Measurements from ENCODE around the gene GPM6B. TPM values are rescaled to one million over a fixed set of nuclear protein-coding genes. Genes with fewer than 3 reads are reported as not detected.

GPM6B gene
- total RNA-seq, 2 experiments from 2014 or later = not detected

- no TSS peak for BruUV-seq (replicated peaks)
- no peaks in the 10 kb centered on the region for H3K9me2 ChIP-seq (ENCODE audit: insufficient read depth, low read length)
- no peaks in the 10 kb centered on the region for H3K36me3 ChIP-seq (ENCODE audit: insufficient read depth, low read length)
- DNase-seq (ENCODE audit: low spot score) = no peak
- no peaks in the 10 kb centered on the region for H4K20me1 ChIP-seq (ENCODE audit: insufficient read depth, low read length)
- no peak overlapping the region for H3K27ac ChIP-seq (ENCODE audit: low read depth, low read length, poor library complexity, severe bottlenecking)
- ChIA-PET CTCF (ENCODE audit: unreplicated experiment) (no interaction called here), POLR2A (interaction anchor here (1.2 kb wide), 1 partner anchor 16 kb away, joined by 3 read pairs; no protein-coding TSS in a partner anchor)
- no peaks in the 10 kb centered on the region for H3K9me3 ChIP-seq (ENCODE audit: low read length)
- H3K4me2 ChIP-seq (ENCODE audit: low read length) = no peak overlapping the region
- no peaks in the 10 kb centered on the region for H3K79me2 ChIP-seq (ENCODE audit: insufficient read depth, low read depth, low read length)
- no peak overlapping the region for H2AFZ ChIP-seq (ENCODE audit: low read length)
- no peaks in the 10 kb centered on the region for H3K4me1 ChIP-seq (ENCODE audit: insufficient read depth, low read length, poor library complexity, severe bottlenecking)
- intact Hi-C loops (cut with micrococcal nuclease; ENCODE audit: unreplicated experiment) = no loop called here
- no peak overlapping the region for H3K4me3 ChIP-seq (ENCODE audit: low read depth, low read length, poor library complexity, severe bottlenecking)
- TF ChIP-seq EZH2phosphoT487 (IDR thresholded peaks at IDR 0.05; ENCODE audit: borderline replicate concordance, low read depth, low read length) (no peak), CTCF (conservative IDR thresholded peaks at IDR 0.05; ENCODE audit: low read length) (no peak)
These were observed 26.3 kb upstream of the GPM6B start for GRCh38 chrX:13843150-13843721.

- Histone ChIP-seq H4K20me1 (ENCODE audit: insufficient read depth, low read length) (no peaks in the 10 kb centered on the region), H3K4me1 (ENCODE audit: insufficient read depth, low read length, poor library complexity, severe bottlenecking) (no peaks in the 10 kb centered on the region), H3K4me2 (ENCODE audit: low read length) (no peak overlapping the region), H3K36me3 (ENCODE audit: insufficient read depth, low read length) (no peaks in the 10 kb centered on the region), H3K9me2 (ENCODE audit: insufficient read depth, low read length) (no peaks in the 10 kb centered on the region), H3K79me2 (ENCODE audit: insufficient read depth, low read depth, low read length) (no peaks in the 10 kb centered on the region), H3K9me3 (ENCODE audit: low read length) (no peaks in the 10 kb centered on the region), H2AFZ (ENCODE audit: low read length) (no peak overlapping the region), H3K4me3 (ENCODE audit: low read depth, low read length, poor library complexity, severe bottlenecking) (no peak overlapping the region), H3K27ac (ENCODE audit: low read depth, low read length, poor library complexity, severe bottlenecking) (no peak overlapping the region)
- intact Hi-C loops (cut with micrococcal nuclease; ENCODE audit: unreplicated experiment) = no loop called here
- ChIA-PET POLR2A (interaction anchor here (0.6 to 0.7 kb wide), 2 partner anchors 14 to 425 kb away, joined by 3 to 4 read pairs; no protein-coding TSS in a partner anchor), CTCF (ENCODE audit: unreplicated experiment) (no interaction called here)
- TF ChIP-seq CTCF (conservative IDR thresholded peaks at IDR 0.05; ENCODE audit: low read length) (no peak), EZH2phosphoT487 (IDR thresholded peaks at IDR 0.05; ENCODE audit: borderline replicate concordance, low read depth, low read length) (no peak)
- no TSS peak for BruUV-seq (replicated peaks)
- DNase-seq (ENCODE audit: low spot score) = no peak
These were observed 23.2 kb upstream of the GPM6B start for GRCh38 chrX:13840121-13840520.

- no peak overlapping the region for H3K27ac ChIP-seq (ENCODE audit: low read depth, low read length, poor library complexity, severe bottlenecking)
- TF ChIP-seq CTCF (conservative IDR thresholded peaks at IDR 0.05; ENCODE audit: low read length) = no peak
- no peak for TF ChIP-seq EZH2phosphoT487 (IDR thresholded peaks at IDR 0.05; ENCODE audit: borderline replicate concordance, low read depth, low read length)
- H3K4me2 ChIP-seq (ENCODE audit: low read length) = no peak overlapping the region
- ChIA-PET CTCF (ENCODE audit: unreplicated experiment) (no interaction called here), POLR2A (no interaction called here)
- no peaks in the 10 kb centered on the region for H3K4me1 ChIP-seq (ENCODE audit: insufficient read depth, low read length, poor library complexity, severe bottlenecking)
- no peaks in the 10 kb centered on the region for H4K20me1 ChIP-seq (ENCODE audit: insufficient read depth, low read length)
- no peaks in the 10 kb centered on the region for H3K9me2 ChIP-seq (ENCODE audit: insufficient read depth, low read length)
- no TSS peak for BruUV-seq (replicated peaks)
- H3K79me2 ChIP-seq (ENCODE audit: insufficient read depth, low read depth, low read length) = no peaks in the 10 kb centered on the region
- no peak overlapping the region for H3K4me3 ChIP-seq (ENCODE audit: low read depth, low read length, poor library complexity, severe bottlenecking)
- intact Hi-C loops (cut with micrococcal nuclease; ENCODE audit: unreplicated experiment) = no loop called here
- H3K9me3 ChIP-seq (ENCODE audit: low read length) = no peaks in the 10 kb centered on the region
- DNase-seq (ENCODE audit: low spot score) = no peak
- H3K36me3 ChIP-seq (ENCODE audit: insufficient read depth, low read length) = no peaks in the 10 kb centered on the region
- H2AFZ ChIP-seq (ENCODE audit: low read length) = no peak overlapping the region
These were observed 20.4 kb upstream of the GPM6B start for GRCh38 chrX:13837290-13837745.
